Measurements from ENCODE around the gene COLEC11.

DNA sequence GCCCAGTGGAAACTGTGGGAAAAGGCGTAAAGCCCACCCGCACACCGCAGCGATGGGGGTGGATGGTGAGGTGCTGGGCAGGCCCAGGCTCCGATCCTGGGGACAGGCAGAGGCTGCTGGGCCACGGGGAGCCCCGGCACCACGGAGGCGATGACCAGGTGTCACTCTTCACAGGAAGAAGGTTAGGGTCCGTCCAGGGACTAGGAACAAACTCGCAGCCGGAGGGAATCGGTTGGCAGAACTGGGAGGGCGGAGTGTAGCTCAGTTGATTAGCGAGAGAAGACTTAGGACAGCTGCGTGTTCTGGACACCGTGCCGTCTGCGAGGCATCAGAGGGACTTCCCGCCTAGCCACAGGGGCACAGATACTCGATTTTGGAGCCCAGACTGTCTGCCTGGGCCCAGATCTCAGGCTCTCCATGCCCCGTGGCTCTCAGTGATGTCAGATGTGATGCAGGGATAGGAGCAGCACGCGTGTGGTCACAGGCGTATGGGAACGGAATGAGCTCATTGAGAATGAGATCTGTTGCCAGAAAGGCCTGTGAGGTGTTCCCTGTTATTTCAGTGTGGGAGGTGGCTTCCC, 47.0 kb downstream of the COLEC11 start:
- TF ChIP-seq, protein P1, sequence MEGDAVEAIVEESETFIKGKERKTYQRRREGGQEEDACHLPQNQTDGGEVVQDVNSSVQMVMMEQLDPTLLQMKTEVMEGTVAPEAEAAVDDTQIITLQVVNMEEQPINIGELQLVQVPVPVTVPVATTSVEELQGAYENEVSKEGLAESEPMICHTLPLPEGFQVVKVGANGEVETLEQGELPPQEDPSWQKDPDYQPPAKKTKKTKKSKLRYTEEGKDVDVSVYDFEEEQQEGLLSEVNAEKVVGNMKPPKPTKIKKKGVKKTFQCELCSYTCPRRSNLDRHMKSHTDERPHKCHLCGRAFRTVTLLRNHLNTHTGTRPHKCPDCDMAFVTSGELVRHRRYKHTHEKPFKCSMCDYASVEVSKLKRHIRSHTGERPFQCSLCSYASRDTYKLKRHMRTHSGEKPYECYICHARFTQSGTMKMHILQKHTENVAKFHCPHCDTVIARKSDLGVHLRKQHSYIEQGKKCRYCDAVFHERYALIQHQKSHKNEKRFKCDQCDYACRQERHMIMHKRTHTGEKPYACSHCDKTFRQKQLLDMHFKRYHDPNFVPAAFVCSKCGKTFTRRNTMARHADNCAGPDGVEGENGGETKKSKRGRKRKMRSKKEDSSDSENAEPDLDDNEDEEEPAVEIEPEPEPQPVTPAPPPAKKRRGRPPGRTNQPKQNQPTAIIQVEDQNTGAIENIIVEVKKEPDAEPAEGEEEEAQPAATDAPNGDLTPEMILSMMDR (IDR thresholded peaks at IDR 0.05; ENCODE audit: insufficient read depth, low read length, poor library complexity, severe bottlenecking): no peak
- TF ChIP-seq EZH2phosphoT487 (conservative IDR thresholded peaks at IDR 0.05; ENCODE audit: low read length): no peak

All from SU-DHL-6 (cell line).